Brain microvascular endothelial cell (primary cell): ENCODE results near the gene CALCB.

Source experiments
- DNase-seq: peaks from one replicate; pipeline ENCODE4 v3.0.0-alpha.2; 2020
- H3K27ac ChIP-seq: fragments of 250-450 bp; sonication (Bioruptor Pico); 2 replicates; pipeline ENCODE4 v1.5.1; 2020; ENCODE audit warnings: mild to moderate bottlenecking, moderate library complexity
- H3K27me3 ChIP-seq: fragments of 250-450 bp; sonication (Bioruptor Pico); replicated peaks from 2 replicates; pipeline ENCODE4 v1.5.1; 2020; ENCODE audit warnings: mild to moderate bottlenecking
- H3K36me3 ChIP-seq: fragments of 250-450 bp; sonication (Bioruptor Pico); replicated peaks from 2 replicates; pipeline ENCODE4 v1.5.1; 2020; ENCODE audit warnings: mild to moderate bottlenecking
- H3K4me3 ChIP-seq: 2 replicates; pipeline ENCODE4 v1.5.1; 2011; ENCODE audit warnings: low read depth, mild to moderate bottlenecking, control low read depth, low read length, moderate library complexity
- in situ Hi-C: cut with HindIII; loops from 2 replicates; pipeline ENCODE4 v1.10.0; 2017; ENCODE audit warnings: low sequenced_read_pairs, low pct_ligation_motif_present
- TF ChIP-seq, protein P1 (sequence below): IDR thresholded peaks from 2 replicates; pipeline ENCODE4 v1.5.1; 2011; ENCODE audit warnings: low read depth, mild to moderate bottlenecking, moderate library complexity, low read length, control low read depth, inconsistent platforms; ENCODE audit errors: missing control alignments

The CALCB gene

GRCh38 chr11:15111215-15111614 lies 37.8 kb downstream of the CALCB start:
- H3K27me3 ChIP-seq: no peaks in the 10 kb centered on the region
- no peak overlapping the region for H3K27ac ChIP-seq
- in situ Hi-C loops: no loop called here
- no peak for DNase-seq
- TF ChIP-seq, protein P1, sequence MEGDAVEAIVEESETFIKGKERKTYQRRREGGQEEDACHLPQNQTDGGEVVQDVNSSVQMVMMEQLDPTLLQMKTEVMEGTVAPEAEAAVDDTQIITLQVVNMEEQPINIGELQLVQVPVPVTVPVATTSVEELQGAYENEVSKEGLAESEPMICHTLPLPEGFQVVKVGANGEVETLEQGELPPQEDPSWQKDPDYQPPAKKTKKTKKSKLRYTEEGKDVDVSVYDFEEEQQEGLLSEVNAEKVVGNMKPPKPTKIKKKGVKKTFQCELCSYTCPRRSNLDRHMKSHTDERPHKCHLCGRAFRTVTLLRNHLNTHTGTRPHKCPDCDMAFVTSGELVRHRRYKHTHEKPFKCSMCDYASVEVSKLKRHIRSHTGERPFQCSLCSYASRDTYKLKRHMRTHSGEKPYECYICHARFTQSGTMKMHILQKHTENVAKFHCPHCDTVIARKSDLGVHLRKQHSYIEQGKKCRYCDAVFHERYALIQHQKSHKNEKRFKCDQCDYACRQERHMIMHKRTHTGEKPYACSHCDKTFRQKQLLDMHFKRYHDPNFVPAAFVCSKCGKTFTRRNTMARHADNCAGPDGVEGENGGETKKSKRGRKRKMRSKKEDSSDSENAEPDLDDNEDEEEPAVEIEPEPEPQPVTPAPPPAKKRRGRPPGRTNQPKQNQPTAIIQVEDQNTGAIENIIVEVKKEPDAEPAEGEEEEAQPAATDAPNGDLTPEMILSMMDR: no peak
- H3K4me3 ChIP-seq: no peak overlapping the region
- no peaks in the 10 kb centered on the region for H3K36me3 ChIP-seq

DNA sequence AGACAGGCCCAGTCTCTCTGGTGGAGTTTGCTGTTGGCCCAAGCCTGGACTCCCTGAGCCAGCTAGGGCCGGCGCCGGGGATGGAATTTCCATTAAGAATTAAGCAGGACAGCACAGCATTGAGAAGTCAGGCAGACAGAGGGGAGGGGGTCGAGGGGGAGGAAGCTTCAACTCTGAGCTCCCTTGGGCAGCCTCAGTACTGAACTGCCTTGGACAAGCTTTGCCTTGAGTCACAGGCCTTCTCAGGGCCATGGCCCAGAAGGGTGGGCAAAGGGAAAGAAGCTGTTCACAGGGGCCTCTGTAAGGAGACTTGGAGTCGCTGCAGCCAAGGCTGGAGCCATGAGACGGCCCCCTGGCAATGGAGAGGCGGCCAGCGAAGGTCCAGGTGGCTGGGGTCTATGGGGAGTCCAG lies 38.7 kb downstream of the CALCB start:
- in situ Hi-C loops: no loop called here
- Histone ChIP-seq H3K27ac (no peak overlapping the region), H3K27me3 (no peaks in the 10 kb centered on the region), H3K4me3 (no peak overlapping the region), H3K36me3 (no peaks in the 10 kb centered on the region)
- DNase-seq: no peak
- TF ChIP-seq, protein P1: no peak

DNA sequence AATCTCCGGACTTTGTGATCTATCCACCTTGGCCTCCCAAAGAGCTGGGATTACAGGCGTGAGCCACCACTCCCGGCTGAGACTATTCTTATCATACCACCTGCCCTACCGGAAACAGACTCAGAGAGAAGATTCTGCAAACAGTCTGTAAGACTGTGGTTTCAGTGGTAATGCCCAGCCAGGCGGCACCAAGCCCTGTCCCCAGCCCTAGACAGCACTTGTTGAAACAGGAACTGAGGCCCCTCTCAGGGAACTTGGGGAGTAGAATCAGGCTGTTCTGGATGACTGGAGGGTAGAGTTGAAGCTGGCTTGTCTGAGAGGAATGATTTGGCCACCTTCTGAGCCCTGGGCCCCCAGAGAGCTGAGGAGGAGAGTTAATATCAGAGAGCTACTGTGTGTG lies 40.0 kb downstream of the CALCB start:
- H3K27me3 ChIP-seq: no peaks in the 10 kb centered on the region
- no peak overlapping the region for H3K4me3 ChIP-seq
- H3K27ac ChIP-seq: no peak overlapping the region
- TF ChIP-seq, protein P1: no peak
- in situ Hi-C loops: no loop called here
- H3K36me3 ChIP-seq: no peaks in the 10 kb centered on the region
- DNase-seq: no peak

- in situ Hi-C loops: no loop called here
- no peak within 1 kb of the TSS for H3K27ac ChIP-seq
- no peaks in the 10 kb centered on the region for H3K27me3 ChIP-seq
- no peaks in the 10 kb centered on the region for H3K36me3 ChIP-seq
- TF ChIP-seq, protein P1: no peak
- H3K4me3 ChIP-seq: peak within 1 kb of the TSS; percentile 49
- DNase-seq: no peak
Observed at GRCh38 chr11:15114501-15115475, 41.4 kb downstream of the CALCB start, which contains the start of gene INSC. Gene INSC (plus strand): TSS chr11:15114923. CDS start chr11:15149175, 34,252 bp downstream.

- no peak overlapping the region for H3K4me3 ChIP-seq
- in situ Hi-C loops: no loop called here
- no peaks in the 10 kb centered on the region for H3K36me3 ChIP-seq
- DNase-seq: no peak
- TF ChIP-seq, protein P1: no peak
- no peak overlapping the region for H3K27ac ChIP-seq
- no peaks in the 10 kb centered on the region for H3K27me3 ChIP-seq
Observed at GRCh38 chr11:15115686-15116085, 42.3 kb downstream of the CALCB start.

DNA sequence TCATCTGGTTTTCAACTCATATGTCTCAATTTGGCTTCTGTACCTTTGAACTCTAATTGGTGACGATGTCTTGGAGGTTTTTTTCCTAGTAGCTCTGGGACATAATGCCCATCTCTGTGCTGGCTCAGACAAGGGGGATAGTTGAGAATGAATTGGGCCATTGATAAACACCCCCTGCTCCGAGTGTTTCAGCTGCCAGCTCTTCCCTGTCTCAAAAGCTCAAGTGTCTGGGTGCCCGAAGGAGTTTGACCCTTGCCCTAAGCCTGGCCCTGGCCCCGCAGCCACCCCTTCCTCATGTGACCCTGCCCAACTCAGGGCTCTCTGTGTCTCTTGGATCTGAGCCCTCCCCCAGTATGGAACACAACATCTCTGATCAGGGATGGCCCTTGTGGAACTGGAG lies 44.4 kb downstream of the CALCB start:
- H3K36me3 ChIP-seq: no peaks in the 10 kb centered on the region
- no peaks in the 10 kb centered on the region for H3K27me3 ChIP-seq
- DNase-seq: no peak
- TF ChIP-seq, protein P1: no peak
- H3K27ac ChIP-seq: no peak overlapping the region
- in situ Hi-C loops: no loop called here
- H3K4me3 ChIP-seq: no peak overlapping the region
